H9 (cell line): ENCODE results near the gene TOP1. TPM values are rescaled to one million over a fixed set of nuclear protein-coding genes. Genes with fewer than 3 reads are reported as not detected.

ENCODE experiments used
- DNase-seq: peaks from one replicate; pipeline ENCODE4 v3.0.0-alpha.2; 2017
- H2AFZ ChIP-seq: one replicate; pipeline ENCODE4 v1.6.1; 2013; ENCODE audit warnings: mild to moderate bottlenecking, low read length, control low read depth, moderate library complexity
- H2AK5ac ChIP-seq: 2 replicates; pipeline ENCODE4 v1.6.1; 2013; ENCODE audit warnings: low read length, control low read depth, mixed read lengths; ENCODE audit not compliant: insufficient read length
- H2BK120ac ChIP-seq: one replicate; pipeline ENCODE4 v1.6.1; 2013; ENCODE audit warnings: low read depth, mild to moderate bottlenecking, low read length, control low read depth, inconsistent platforms; ENCODE audit not compliant: poor library complexity, severe bottlenecking
- H2BK12ac ChIP-seq: 2 replicates; pipeline ENCODE4 v1.6.1; 2013; ENCODE audit warnings: low read length, control low read depth, mixed read lengths, low read depth; ENCODE audit not compliant: insufficient read length
- H2BK15ac ChIP-seq: 2 replicates; pipeline ENCODE4 v1.6.1; 2013; ENCODE audit warnings: low read depth, low read length, control low read depth
- H2BK20ac ChIP-seq: one replicate; pipeline ENCODE4 v1.6.1; 2013; ENCODE audit warnings: low read depth, mild to moderate bottlenecking, low read length, control low read depth, inconsistent platforms; ENCODE audit not compliant: poor library complexity, severe bottlenecking
- H2BK5ac ChIP-seq: 2 replicates; pipeline ENCODE4 v1.6.1; 2013; ENCODE audit warnings: low read length, control low read depth, mixed read lengths; ENCODE audit not compliant: insufficient read length
- H3K14ac ChIP-seq: 2 replicates; pipeline ENCODE4 v1.6.1; 2013; ENCODE audit warnings: low read length, control low read depth; ENCODE audit not compliant: insufficient read depth
- H3K18ac ChIP-seq: 2 replicates; pipeline ENCODE4 v1.6.1; 2013; ENCODE audit warnings: low read depth, mild to moderate bottlenecking, mixed read lengths, low read length, control low read depth; ENCODE audit not compliant: insufficient read length
- H3K23ac ChIP-seq: 2 replicates; pipeline ENCODE4 v1.6.1; 2013; ENCODE audit warnings: low read length, control low read depth, mixed read lengths, low read depth; ENCODE audit not compliant: insufficient read length
- H3K23me2 ChIP-seq: 2 replicates; pipeline ENCODE4 v1.6.1; 2013; ENCODE audit warnings: low read depth, mild to moderate bottlenecking, mixed read lengths, low read length, control low read depth; ENCODE audit not compliant: insufficient read length, poor library complexity, severe bottlenecking
- H3K27ac ChIP-seq: 2 replicates; pipeline ENCODE4 v1.5.1; 2013; ENCODE audit warnings: low read length, control low read depth, mixed read lengths, low read depth; ENCODE audit not compliant: insufficient read length
- H3K27me3 ChIP-seq: 2 replicates; pipeline ENCODE4 v1.6.1; 2013; ENCODE audit warnings: low read length, control low read depth, inconsistent platforms; ENCODE audit not compliant: insufficient read depth
- H3K4ac ChIP-seq: 2 replicates; pipeline ENCODE4 v1.6.1; 2013; ENCODE audit warnings: low read depth, mild to moderate bottlenecking, control low read depth, inconsistent platforms, low read length, moderate library complexity
- H3K4me1 ChIP-seq: 2 replicates; pipeline ENCODE4 v1.6.1; 2013; ENCODE audit warnings: low read length, control low read depth, inconsistent platforms; ENCODE audit not compliant: insufficient read depth
- H3K4me2 ChIP-seq: 2 replicates; pipeline ENCODE4 v1.6.1; 2013; ENCODE audit warnings: low read length, control low read depth, mixed read lengths; ENCODE audit not compliant: insufficient read length, insufficient read depth
- H3K56ac ChIP-seq: 2 replicates; pipeline ENCODE4 v1.6.1; 2013; ENCODE audit warnings: low read depth, mild to moderate bottlenecking, mixed read lengths, low read length, control low read depth; ENCODE audit not compliant: insufficient read length
- H3K79me1 ChIP-seq: 2 replicates; pipeline ENCODE4 v1.6.1; 2013; ENCODE audit warnings: low read depth, mild to moderate bottlenecking, moderate library complexity, low read length, control low read depth, inconsistent platforms; ENCODE audit not compliant: insufficient read depth, poor library complexity, severe bottlenecking
- H3K79me2 ChIP-seq: 2 replicates; pipeline ENCODE4 v1.6.1; 2013; ENCODE audit warnings: low read length, control low read depth, inconsistent platforms; ENCODE audit not compliant: insufficient read depth
- H3K9ac ChIP-seq: 2 replicates; pipeline ENCODE4 v1.6.1; 2013; ENCODE audit warnings: low read length, control low read depth, mixed read lengths; ENCODE audit not compliant: insufficient read length; ENCODE audit errors: extremely low read depth
- H3K9me3 ChIP-seq: one replicate; pipeline ENCODE4 v1.6.1; 2013; ENCODE audit warnings: low read depth, low read length, inconsistent platforms; ENCODE audit not compliant: control insufficient read depth
- H3T11ph ChIP-seq: one replicate; pipeline ENCODE4 v1.6.1; 2013; ENCODE audit warnings: mild to moderate bottlenecking, low read length, control low read depth, inconsistent platforms
- H4K20me1 ChIP-seq: one replicate; pipeline ENCODE4 v1.6.1; 2013; ENCODE audit not compliant: control insufficient read depth, insufficient read length, insufficient read depth
- H4K5ac ChIP-seq: 2 replicates; pipeline ENCODE4 v1.6.1; 2013; ENCODE audit warnings: low read depth, mild to moderate bottlenecking, mixed read lengths, low read length, control low read depth; ENCODE audit not compliant: insufficient read length
- H4K8ac ChIP-seq: replicated peaks from 2 replicates; pipeline ENCODE4 v1.6.1; 2013; ENCODE audit warnings: low read length, control low read depth, mixed read lengths, low read depth; ENCODE audit not compliant: insufficient read length
- H4K91ac ChIP-seq: 2 replicates; pipeline ENCODE4 v1.6.1; 2013; ENCODE audit warnings: low read depth, mild to moderate bottlenecking, moderate library complexity, mixed read lengths, low read length, control low read depth; ENCODE audit not compliant: insufficient read length
- H3K27ac Mint-ChIP-seq, 3 experiments: 2 replicates in 2 of 3; 3 replicates in 1 of 3; pipeline ENCODE4 v1.8.0; 2020 to 2021; ENCODE audit warnings: mixed read lengths in 3 of 3, mild to moderate bottlenecking in 1 of 3, moderate library complexity in 1 of 3
- H3K27me3 Mint-ChIP-seq: 2 replicates; pipeline ENCODE4 v1.8.0; 2021; ENCODE audit warnings: low read depth, mild to moderate bottlenecking, moderate library complexity, mixed read lengths
- H3K36me3 Mint-ChIP-seq, 3 experiments: 2 replicates in 2 of 3; 3 replicates in 1 of 3; pipeline ENCODE4 v1.8.0; 2020 to 2021; ENCODE audit warnings: low read depth in 3 of 3, mixed read lengths in 3 of 3; ENCODE audit not compliant: insufficient read depth in 1 of 3
- H3K4me1 Mint-ChIP-seq, 2 experiments: 2 replicates each; pipeline ENCODE4 v1.8.0; 2020; ENCODE audit warnings: mixed read lengths in 2 of 2
- H3K4me3 Mint-ChIP-seq, 2 experiments: 2 replicates in 1 of 2; 3 replicates in 1 of 2; pipeline ENCODE4 v1.8.0; 2020 to 2021; ENCODE audit warnings: mild to moderate bottlenecking in 2 of 2, mixed read lengths in 2 of 2, moderate library complexity in 1 of 2
- H3K9me3 Mint-ChIP-seq, 2 experiments: 2 replicates in 1 of 2; 3 replicates in 1 of 2; pipeline ENCODE4 v1.8.0; 2020; ENCODE audit warnings: mild to moderate bottlenecking in 2 of 2, mixed read lengths in 2 of 2, moderate library complexity in 1 of 2
- WGBS: extraction: QIAGEN DNeasy Blood & Tissue Kit; methylation state at CpG from one replicate; pipeline ENCODE4 v1.1.7; 2013; ENCODE audit warnings: missing lambda C conversion rate, low lambda C conversion rate, mixed read lengths; ENCODE audit not compliant: insufficient read length; ENCODE audit errors: extremely low coverage; 5-methylcytosine and 5-hydroxymethylcytosine counted together
- total RNA-seq: library from RNA; stranded (reverse); gene quantifications from 2 replicates; pipeline ENCODE4 v1.2.1, GENCODE V29; 2021
- TF ChIP-seq, protein P1 (sequence below): fragments of 200-600 bp; sonication (generic); conservative IDR thresholded peaks from 3 replicates; pipeline ENCODE4 v1.8.0; 2021; ENCODE audit warnings: antibody characterized with exemption, mild to moderate bottlenecking

TOP1 gene
- total RNA-seq, 1 experiment from 2014 or later: 96.4 TPM

- Histone ChIP-seq H3K79me1 (no peaks in the 10 kb centered on the region), H2AFZ (no peak overlapping the region), H4K20me1 (no peaks in the 10 kb centered on the region), H3K4ac (no peak overlapping the region), H3K23me2 (no peaks in the 10 kb centered on the region), H3K14ac (no peak overlapping the region), H3K4me2 (no peak overlapping the region), H3K27me3 (no peaks in the 10 kb centered on the region), H3K79me2 (no peaks in the 10 kb centered on the region), H3K56ac (no peak overlapping the region), H4K5ac (no peak overlapping the region), H3K4me1 (no peaks in the 10 kb centered on the region), H3T11ph (no peak overlapping the region), H2BK20ac (no peak overlapping the region), H2BK15ac (no peak overlapping the region), H3K9ac (no peak overlapping the region), H3K9me3 (no peaks in the 10 kb centered on the region), H3K18ac (no peak overlapping the region), H2BK5ac (no peak overlapping the region), H2AK5ac (no peak overlapping the region), H4K91ac (no peak overlapping the region), H3K27ac (no peak overlapping the region), H2BK12ac (no peak overlapping the region), H4K8ac (no peak overlapping the region), H3K23ac (no peak overlapping the region), H2BK120ac (no peak overlapping the region)
- Mint-ChIP-seq H3K4me3 (no peak overlapping the region), H3K36me3 (peaks cover 21 to 68% (median 55%) of the 10 kb centered on the region in 3 experiments; a peak in 6 of 7 replicates), H3K27ac (0 out of 7 replicates have a peak overlapping the region, but pooled peaks of 1 of the 3 experiments have one; percentile 73), H3K4me1 (no peaks in the 10 kb centered on the region), H3K27me3 (no peaks in the 10 kb centered on the region), H3K9me3 (no peaks in the 10 kb centered on the region)
- no peak for DNase-seq
- TF ChIP-seq, protein P1, sequence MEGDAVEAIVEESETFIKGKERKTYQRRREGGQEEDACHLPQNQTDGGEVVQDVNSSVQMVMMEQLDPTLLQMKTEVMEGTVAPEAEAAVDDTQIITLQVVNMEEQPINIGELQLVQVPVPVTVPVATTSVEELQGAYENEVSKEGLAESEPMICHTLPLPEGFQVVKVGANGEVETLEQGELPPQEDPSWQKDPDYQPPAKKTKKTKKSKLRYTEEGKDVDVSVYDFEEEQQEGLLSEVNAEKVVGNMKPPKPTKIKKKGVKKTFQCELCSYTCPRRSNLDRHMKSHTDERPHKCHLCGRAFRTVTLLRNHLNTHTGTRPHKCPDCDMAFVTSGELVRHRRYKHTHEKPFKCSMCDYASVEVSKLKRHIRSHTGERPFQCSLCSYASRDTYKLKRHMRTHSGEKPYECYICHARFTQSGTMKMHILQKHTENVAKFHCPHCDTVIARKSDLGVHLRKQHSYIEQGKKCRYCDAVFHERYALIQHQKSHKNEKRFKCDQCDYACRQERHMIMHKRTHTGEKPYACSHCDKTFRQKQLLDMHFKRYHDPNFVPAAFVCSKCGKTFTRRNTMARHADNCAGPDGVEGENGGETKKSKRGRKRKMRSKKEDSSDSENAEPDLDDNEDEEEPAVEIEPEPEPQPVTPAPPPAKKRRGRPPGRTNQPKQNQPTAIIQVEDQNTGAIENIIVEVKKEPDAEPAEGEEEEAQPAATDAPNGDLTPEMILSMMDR: no peak
- WGBS: no CpG with 5 or more reads among the region's 11 CpGs
These were observed 81.4 kb downstream of the TOP1 start for GRCh38 chr20:41110012-41110411.
